Stimulated activated CD8-positive, alpha-beta memory T cell treated with anti-CD3 and anti-CD28 coated beads, Interleukin-12 subunit alpha, Interleukin-12 subunit beta, amount 100 ng/mL, for 1 hour (primary cell): Measurements from ENCODE around the gene ABCF3.

Experiments used
- DNase-seq: peaks from one replicate; pipeline ENCODE4 v3.0.0-alpha.2; 2020; ENCODE audit warnings: low read depth

ABCF3 gene

GRCh38 chr3:184188080-184188479 lies 2.1 kb downstream of the ABCF3 start:
- DNase-seq: no peak

- DNase-seq: no peak
These were observed 3.4 kb downstream of the ABCF3 start for GRCh38 chr3:184189421-184189820.

- no peak for DNase-seq
These were observed 6.9 kb downstream of the ABCF3 start for GRCh38 chr3:184192889-184193288.

- DNase-seq: no peak
These were observed 8.1 kb downstream of the ABCF3 start for GRCh38 chr3:184193991-184194539.

DNA sequence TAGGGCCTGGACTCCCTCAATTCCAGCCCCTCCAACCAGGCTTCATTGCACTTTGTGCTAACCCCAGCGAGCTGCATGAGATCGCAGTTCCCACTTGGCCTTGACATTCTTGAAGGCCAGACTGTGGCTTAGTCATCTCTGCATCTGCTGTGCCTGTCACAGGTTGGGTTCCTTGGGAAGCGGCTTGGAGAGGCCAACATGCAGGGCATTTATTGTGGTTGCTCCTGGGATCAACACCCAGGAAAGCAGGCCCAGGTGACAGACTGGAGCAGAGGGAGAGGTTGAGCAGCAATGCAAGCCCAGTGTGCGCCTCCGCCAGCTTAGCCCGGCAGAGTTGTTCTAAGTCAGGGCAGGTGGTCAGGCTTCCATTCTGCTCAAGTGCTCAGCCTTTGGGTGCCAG lies 10.5 kb downstream of the ABCF3 start:
- no peak for DNase-seq

DNA sequence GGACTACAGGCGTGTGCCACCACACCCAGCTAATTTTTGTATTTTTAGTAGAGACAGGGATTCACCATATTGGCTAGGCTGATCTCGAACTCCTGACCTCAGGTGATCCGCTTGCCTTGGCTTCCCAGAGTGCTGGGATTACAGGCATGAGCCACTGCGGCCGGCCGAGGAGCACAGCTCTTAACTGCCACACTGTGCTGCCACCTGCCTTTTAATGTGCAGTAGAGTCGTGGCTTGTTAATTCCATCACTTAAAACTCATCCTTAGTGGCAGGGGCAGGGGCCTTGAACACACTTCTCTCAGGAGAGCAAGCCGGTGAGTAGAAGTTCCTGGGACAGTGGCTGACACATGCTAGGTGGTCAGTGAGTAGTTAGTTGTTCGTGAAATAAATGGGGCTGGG lies 12.5 kb downstream of the ABCF3 start:
- no peak for DNase-seq

- DNase-seq: no peak
These were observed 14.8 kb downstream of the ABCF3 start for GRCh38 chr3:184200825-184201224.

DNA sequence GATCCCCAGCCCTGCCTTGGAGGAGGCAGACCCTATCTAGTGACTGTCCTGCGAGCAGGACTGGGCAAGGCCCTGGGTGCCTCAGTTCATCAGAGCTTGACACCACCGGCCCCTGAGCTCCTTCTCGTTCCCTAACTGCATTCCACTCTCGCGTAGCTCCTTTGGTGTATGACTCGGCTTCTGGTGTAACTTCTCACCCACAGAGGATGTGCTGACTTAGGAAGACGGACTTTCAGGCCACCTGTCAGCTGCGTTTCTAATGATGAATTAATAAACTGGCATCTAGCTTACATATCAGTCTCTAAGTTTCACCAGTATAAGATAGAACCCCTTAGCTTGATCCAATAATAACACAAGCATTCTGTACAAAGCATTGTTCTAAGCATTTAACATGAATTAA lies 17.5 kb downstream of the ABCF3 start:
- no peak for DNase-seq

- DNase-seq: no peak
These were observed 23.3 kb downstream of the ABCF3 start for GRCh38 chr3:184209146-184209923.

DNA sequence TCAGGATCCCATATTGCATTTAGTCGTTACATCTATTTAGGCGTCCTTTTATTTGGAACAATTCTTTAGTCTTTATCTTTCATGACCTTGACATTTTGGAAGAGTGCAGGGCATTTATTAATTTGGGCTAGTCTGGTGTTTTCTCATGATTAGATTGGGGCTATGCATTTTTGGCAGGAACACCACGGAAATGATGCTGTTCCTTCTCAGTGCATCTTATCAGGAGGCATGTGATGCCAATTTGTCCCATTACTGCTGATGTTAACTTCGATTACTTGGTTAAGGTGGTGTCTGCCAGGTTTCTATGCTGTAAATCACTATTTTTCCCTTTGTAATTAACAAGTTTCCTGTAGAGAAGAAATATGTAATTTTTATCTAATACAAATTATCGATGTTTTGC lies 25.3 kb downstream of the ABCF3 start:
- DNase-seq: no peak

GRCh38 chr3:184211718-184212117 lies 25.7 kb downstream of the ABCF3 start:
- no peak for DNase-seq

DNA sequence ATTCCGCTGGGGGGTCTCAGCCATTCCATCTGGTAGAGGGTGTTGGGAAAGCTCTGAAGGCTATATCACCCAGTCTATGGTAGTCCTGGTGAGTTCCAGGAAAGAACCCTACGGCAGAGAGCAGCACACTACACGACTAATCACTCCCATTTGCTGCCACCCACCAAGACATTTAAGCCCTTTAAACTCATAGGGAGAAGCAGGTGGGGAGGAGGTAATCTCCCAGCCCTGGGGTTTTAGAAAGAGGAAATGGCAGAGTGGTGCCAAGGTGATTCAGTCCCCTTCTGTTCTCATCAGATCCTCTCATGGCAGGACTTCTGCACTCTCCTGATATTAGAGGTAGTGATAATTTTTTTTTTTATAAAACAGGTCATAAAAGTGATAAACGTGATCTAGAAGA lies 32.8 kb downstream of the ABCF3 start:
- no peak for DNase-seq

DNA sequence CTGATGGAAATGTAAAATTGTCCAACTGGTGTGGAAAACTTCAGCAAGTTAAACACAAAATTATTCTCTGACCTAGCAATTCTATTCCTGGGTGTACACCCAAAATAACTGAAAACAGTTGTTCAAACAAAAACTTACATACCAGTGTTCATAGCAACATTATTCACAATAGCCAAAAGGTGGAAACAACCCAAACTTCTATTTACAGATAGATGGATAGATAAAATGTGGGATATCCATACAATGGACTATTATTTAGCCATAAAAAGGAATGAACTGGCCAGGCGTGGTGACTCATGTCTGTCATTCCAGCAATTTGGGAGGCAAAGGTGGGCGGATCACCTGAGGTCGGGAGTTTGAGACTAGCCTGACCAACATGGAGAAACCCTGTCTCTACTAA lies 36.5 kb downstream of the ABCF3 start:
- no peak for DNase-seq

DNA sequence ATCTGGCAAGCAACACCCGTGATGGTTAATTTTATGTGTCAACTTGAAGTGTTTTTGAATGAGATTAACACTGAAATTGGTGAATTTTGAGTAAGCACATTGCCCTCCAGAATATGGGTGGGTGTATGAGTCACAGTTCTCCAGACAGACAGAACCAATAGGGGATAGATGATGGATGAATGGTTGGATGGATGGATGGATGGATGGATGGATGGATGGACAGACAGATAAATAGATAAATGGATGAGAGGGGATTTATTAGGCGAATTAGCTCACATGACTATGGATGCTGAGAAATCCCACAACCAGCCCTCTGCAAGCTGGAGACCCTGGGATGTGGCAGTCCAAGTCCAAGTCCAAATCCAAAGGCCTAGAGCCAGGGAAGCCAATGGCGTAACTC lies 37.9 kb downstream of the ABCF3 start:
- DNase-seq: no peak

DNA sequence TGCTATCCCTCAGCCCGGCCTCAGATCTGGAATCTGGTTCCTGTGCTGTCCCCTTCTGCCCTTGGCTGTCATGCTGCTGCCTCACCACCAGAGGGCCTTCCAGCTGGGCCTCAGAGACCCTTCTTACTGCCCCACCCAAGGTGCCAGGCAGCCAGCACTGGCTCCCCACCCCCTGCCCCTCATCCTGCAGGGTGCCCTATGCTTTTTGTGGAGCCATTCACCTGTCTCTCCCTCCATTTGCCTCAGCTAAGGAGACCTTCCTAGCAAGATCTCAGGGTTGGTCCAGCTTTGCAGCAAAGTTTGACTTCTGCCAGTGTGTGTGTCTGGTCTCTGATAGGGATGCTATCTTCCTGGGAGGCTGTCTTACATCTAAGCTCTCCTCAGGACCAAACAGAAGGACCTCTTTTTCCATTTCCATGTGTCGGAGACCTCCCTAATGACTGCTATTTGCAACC lies 41.5 kb downstream of the ABCF3 start:
- peak; percentile 25 for DNase-seq

DNA sequence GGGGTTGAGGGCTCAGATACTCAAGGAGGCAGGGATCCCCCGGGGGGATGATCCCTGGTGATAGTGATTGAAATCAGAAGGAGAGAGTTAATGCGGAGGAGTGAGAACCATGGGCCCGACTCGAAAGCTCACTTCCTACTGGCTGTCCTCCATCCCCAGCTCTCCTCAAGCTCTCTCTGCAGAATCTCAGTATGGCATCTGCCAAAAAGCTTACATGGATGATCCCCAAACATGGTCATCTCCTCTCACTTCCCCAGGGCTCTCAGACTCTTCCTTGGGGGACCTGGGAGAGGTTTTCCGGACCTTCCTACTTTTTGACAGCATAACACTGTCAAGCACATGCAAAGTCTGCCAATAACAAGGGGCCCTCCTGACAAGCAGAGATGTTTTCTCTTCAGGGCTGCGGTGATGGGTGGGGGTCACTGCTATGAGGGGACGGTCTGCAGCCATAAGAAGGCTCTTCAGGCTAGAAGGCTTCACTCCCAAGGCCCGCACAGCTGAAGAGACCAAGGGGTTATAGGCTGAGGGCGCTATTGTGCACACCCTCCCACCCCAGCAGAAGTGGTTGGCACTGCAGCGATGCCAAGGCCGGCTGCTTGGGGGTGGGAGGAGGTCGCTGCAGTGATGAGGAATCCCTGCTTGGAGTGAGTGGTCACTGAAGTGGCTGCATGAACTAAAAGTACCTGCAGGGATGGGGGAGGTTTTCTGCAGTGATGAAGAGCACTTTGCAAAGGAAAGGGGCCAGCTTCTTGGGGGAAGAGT lies 42.6 kb downstream of the ABCF3 start:
- no peak for DNase-seq

- peak; percentile 49 for DNase-seq
These were observed 43.5 kb downstream of the ABCF3 start, which contains the start of gene VWA5B2 for GRCh38 chr3:184229394-184230080. TSS of gene VWA5B2 (plus strand) at chr3:184229585. CDS start at chr3:184230529, 944 bp downstream.

DNA sequence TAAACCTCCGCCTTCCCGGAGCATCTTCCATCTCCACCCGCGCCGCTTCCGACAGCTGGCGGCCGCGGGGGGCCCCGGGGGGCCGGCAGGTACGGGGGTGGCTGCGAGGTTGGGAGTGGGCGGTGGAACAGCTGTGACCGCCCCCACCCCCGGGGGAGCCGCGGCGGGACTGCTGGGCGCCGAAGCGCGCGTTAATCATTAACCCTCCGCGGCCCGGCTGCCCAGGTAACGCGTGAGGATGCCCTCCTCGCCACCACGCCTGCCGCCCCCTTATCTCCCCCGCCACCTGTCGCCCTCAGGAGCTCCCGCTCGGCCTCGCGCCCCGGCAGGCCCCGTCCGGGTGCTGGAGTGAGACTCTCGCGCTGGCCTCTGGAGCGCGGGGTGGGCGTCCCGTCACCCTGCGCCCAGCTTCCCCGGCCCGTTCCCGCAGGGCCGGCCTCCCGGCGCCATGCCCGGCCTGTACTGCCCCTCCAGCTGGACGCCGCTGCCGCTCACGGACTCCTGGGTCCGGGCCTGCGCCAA lies 44.1 kb downstream of the ABCF3 start:
- DNase-seq: no peak

- no peak for DNase-seq
These were observed 44.9 kb downstream of the ABCF3 start for GRCh38 chr3:184230603-184231528.

DNA sequence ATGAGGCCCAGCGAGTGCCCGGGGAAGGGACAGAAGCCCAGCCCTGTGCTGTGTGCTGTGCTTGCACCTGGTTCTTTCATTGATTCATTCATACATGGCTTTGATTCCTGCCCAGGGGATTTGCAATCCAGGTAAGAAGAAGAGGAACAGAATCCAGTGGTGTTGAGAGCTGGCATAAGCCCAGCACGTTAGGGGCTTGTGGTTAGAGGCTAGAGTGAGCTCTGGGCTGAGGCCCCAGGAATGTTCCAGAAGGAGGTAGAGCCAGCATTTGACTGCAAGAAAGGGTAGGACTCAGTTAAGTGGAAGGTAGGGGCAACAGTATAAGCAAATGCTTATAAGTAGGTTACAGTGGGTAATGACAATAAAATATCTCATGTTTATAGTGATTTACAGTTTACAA lies 45.7 kb downstream of the ABCF3 start:
- no peak for DNase-seq
